H1 (cell line): ENCODE data around the gene NOC4L. TPM values are rescaled to one million over a fixed set of nuclear protein-coding genes. Genes with fewer than 3 reads are reported as not detected.

Experiments used
- CTCF ChIA-PET: fragments of 300-600 bp; sonication (Branson Sonifier 250); formaldehyde crosslinking; loops from one replicate; lab custom pipeline; 2021; ENCODE audit not compliant: partially characterized antibody; lab: Charles Lee
- POLR2A ChIA-PET: fragments of 300-600 bp; sonication (Branson Sonifier 250); formaldehyde crosslinking; loops from one replicate; lab custom pipeline; 2021; ENCODE audit warnings: inconsistent platforms; ENCODE audit not compliant: partially characterized antibody; lab: Charles Lee
- DNase-seq, 2 experiments: peaks; one replicate each; pipeline versions ENCODE4 v3.0.0 to v3.0.0-alpha.2; 2010 to 2022; ENCODE audit warnings: low spot score in 2 of 2, low read depth in 1 of 2, mixed read lengths in 1 of 2
- FAIRE-seq: peaks from 2 replicates; lab custom pipeline; 2011; peaks lifted over from hg19 to GRCh38; lab: Jason Lieb, UNC
- H2AFZ ChIP-seq: 2 replicates; pipeline ENCODE4 v1.8.1; 2012; ENCODE audit warnings: low read length, inconsistent platforms
- H2AK5ac ChIP-seq: 2 replicates; pipeline ENCODE4 v1.6.1; 2013; ENCODE audit warnings: low read depth, low read length
- H2BK120ac ChIP-seq: replicated peaks from 2 replicates; pipeline ENCODE3; 2013; ENCODE audit warnings: low read depth, low read length, inconsistent platforms
- H2BK12ac ChIP-seq: 2 replicates; pipeline ENCODE4 v1.6.1; 2013; ENCODE audit warnings: low read depth, low read length
- H2BK15ac ChIP-seq: 2 replicates; pipeline ENCODE4 v1.6.1; 2013; ENCODE audit warnings: low read length
- H2BK20ac ChIP-seq: 2 replicates; pipeline ENCODE4 v1.6.1; 2013; ENCODE audit warnings: low read length
- H2BK5ac ChIP-seq: 2 replicates; pipeline ENCODE4 v1.6.1; 2013; ENCODE audit warnings: low read depth, low read length
- H3K14ac ChIP-seq: 2 replicates; pipeline ENCODE4 v1.6.1; 2013; ENCODE audit warnings: inconsistent platforms; ENCODE audit not compliant: insufficient read length
- H3K18ac ChIP-seq: 2 replicates; pipeline ENCODE4 v1.6.1; 2013; ENCODE audit warnings: low read length; ENCODE audit errors: extremely low read depth
- H3K23ac ChIP-seq: 2 replicates; pipeline ENCODE4 v1.6.1; 2013; ENCODE audit warnings: inconsistent platforms; ENCODE audit not compliant: insufficient read length
- H3K23me2 ChIP-seq: 2 replicates; pipeline ENCODE4 v1.6.1; 2013; ENCODE audit warnings: low read depth, low read length
- H3K27ac ChIP-seq: 2 replicates; pipeline ENCODE4 v1.6.1; 2011; ENCODE audit warnings: low read depth, low read length, inconsistent platforms
- H3K27me3 ChIP-seq, 4 experiments: replicated peaks in 1 of 4; 1 replicate in 1 of 4; 2 replicates in 3 of 4; pipeline versions ENCODE4 v1.6.1 to v1.8.1; 2011 to 2013; ENCODE audit warnings: low read length in 3 of 4, mild to moderate bottlenecking in 3 of 4, inconsistent platforms in 2 of 4, mixed read lengths in 2 of 4, moderate library complexity in 1 of 4; ENCODE audit not compliant: control insufficient read depth in 3 of 4, insufficient read depth in 3 of 4; ENCODE audit errors: extremely low read depth in 1 of 4
- H3K36me3 ChIP-seq, 4 experiments: 2 replicates each; pipeline versions ENCODE4 v1.6.1 to v1.8.1; 2011 to 2013; ENCODE audit warnings: mild to moderate bottlenecking in 4 of 4, low read length in 3 of 4, moderate library complexity in 2 of 4, control low read depth in 1 of 4, inconsistent platforms in 1 of 4; ENCODE audit not compliant: insufficient read depth in 4 of 4, control insufficient read depth in 2 of 4
- H3K4ac ChIP-seq: replicated peaks from 2 replicates; pipeline ENCODE3; 2013; ENCODE audit warnings: low read length, low read depth, mixed read lengths, inconsistent platforms; ENCODE audit not compliant: insufficient read length
- H3K4me1 ChIP-seq, 4 experiments: replicated peaks in 1 of 4; 1 replicate in 1 of 4; 2 replicates in 3 of 4; pipeline versions ENCODE4 v1.6.1 to v1.8.1; 2011 to 2013; ENCODE audit warnings: low read length in 3 of 4, inconsistent platforms in 2 of 4, mixed read lengths in 1 of 4; ENCODE audit not compliant: insufficient read depth in 4 of 4, control insufficient read depth in 3 of 4
- H3K4me2 ChIP-seq, 2 experiments: 2 replicates each; pipeline versions ENCODE4 v1.6.1 to v1.8.1; 2011 to 2013; ENCODE audit warnings: low read depth in 2 of 2, low read length in 2 of 2, control low read depth in 1 of 2, inconsistent platforms in 1 of 2, mild to moderate bottlenecking in 1 of 2; ENCODE audit not compliant: insufficient read depth in 1 of 2
- H3K4me3 ChIP-seq, 4 experiments: fragments of 200-600, 300-600 bp in 1 of 4; sonication (generic), shearing (Covaris generic), sonication (Bioruptor Twin) in 1 of 4; 2 replicates each; pipeline versions ENCODE4 v1.5.1 to v1.8.1; 2011 to 2016; ENCODE audit warnings: low read length in 4 of 4, low read depth in 3 of 4, control low read depth in 2 of 4, inconsistent platforms in 2 of 4, mild to moderate bottlenecking in 2 of 4, mixed read lengths in 1 of 4, moderate library complexity in 1 of 4; ENCODE audit not compliant: insufficient read depth in 2 of 4; ENCODE audit errors: extremely low read depth in 1 of 4
- H3K56ac ChIP-seq: replicated peaks from 2 replicates; pipeline ENCODE3; 2013; ENCODE audit warnings: low read depth, mild to moderate bottlenecking, mixed read lengths, low read length, inconsistent platforms; ENCODE audit not compliant: insufficient read length
- H3K79me1 ChIP-seq: 2 replicates; pipeline ENCODE4 v1.6.1; 2013; ENCODE audit warnings: low read depth, low read length, control low read depth
- H3K79me2 ChIP-seq, 2 experiments: 2 replicates each; pipeline versions ENCODE4 v1.6.1 to v1.8.1; 2012 to 2013; ENCODE audit warnings: low read length in 2 of 2, mild to moderate bottlenecking in 2 of 2, inconsistent platforms in 1 of 2; ENCODE audit not compliant: insufficient read depth in 2 of 2, control insufficient read depth in 1 of 2
- H3K9ac ChIP-seq, 4 experiments: replicated peaks in 1 of 4; 1 replicate in 1 of 4; 2 replicates in 3 of 4; pipeline versions ENCODE4 v1.6.1 to v1.8.1; 2011 to 2013; ENCODE audit warnings: low read depth in 3 of 4, low read length in 3 of 4, control low read depth in 2 of 4, mild to moderate bottlenecking in 2 of 4, moderate library complexity in 2 of 4, inconsistent platforms in 1 of 4; ENCODE audit errors: extremely low read depth in 1 of 4
- H3K9me3 ChIP-seq, 2 experiments: 2 replicates each; pipeline versions ENCODE4 v1.6.1 to v1.8.1; 2012 to 2013; ENCODE audit warnings: mild to moderate bottlenecking in 2 of 2, moderate library complexity in 2 of 2, control low read depth in 1 of 2, inconsistent platforms in 1 of 2, low read depth in 1 of 2, low read length in 1 of 2, mixed read lengths in 1 of 2; ENCODE audit not compliant: insufficient read depth in 2 of 2
- H4K20me1 ChIP-seq, 2 experiments: replicated peaks in 1 of 2; 2 replicates each; pipeline versions ENCODE3 to v1.8.1; 2011 to 2013; ENCODE audit warnings: inconsistent platforms in 2 of 2, low read length in 2 of 2, mild to moderate bottlenecking in 1 of 2; ENCODE audit not compliant: insufficient read depth in 2 of 2, control insufficient read depth in 1 of 2
- H4K5ac ChIP-seq: 2 replicates; pipeline ENCODE4 v1.6.1; 2013; ENCODE audit warnings: low read length, low read depth, mixed read lengths, inconsistent platforms; ENCODE audit not compliant: insufficient read length
- H4K8ac ChIP-seq: 2 replicates; pipeline ENCODE4 v1.8.0; 2013; ENCODE audit warnings: mild to moderate bottlenecking, moderate library complexity, low read length, inconsistent platforms; ENCODE audit not compliant: insufficient read depth; ENCODE audit errors: extremely low read depth
- H4K91ac ChIP-seq: replicated peaks from 2 replicates; pipeline ENCODE3; 2013; ENCODE audit warnings: low read length, mixed read lengths, inconsistent platforms; ENCODE audit not compliant: insufficient read length
- ATF2 ChIP-seq: IDR thresholded peaks from 2 replicates; pipeline ENCODE4 v1.6.1; 2012; ENCODE audit warnings: low read length, inconsistent platforms
- NRF1 ChIP-seq: IDR thresholded peaks from 2 replicates; pipeline ENCODE4 v1.6.1; 2011; ENCODE audit warnings: mild to moderate bottlenecking, low read depth, low read length, improper control_type of control experiment
- SAP30 ChIP-seq: fragments of 300-600 bp; sonication (generic); IDR thresholded peaks from 2 replicates; pipeline ENCODE4 v1.7.1; 2012; ENCODE audit warnings: low read length, moderate library complexity, mild to moderate bottlenecking, inconsistent platforms; ENCODE audit not compliant: insufficient read depth, insufficient replicate concordance
- WGBS, 2 experiments: shearing (Covaris generic) in 1 of 2; methylation state at CpG; one replicate each; pipeline versions ENCODE4 v1.1.6 to v1.1.7; 2013 to 2015; ENCODE audit warnings: low lambda C conversion rate in 2 of 2, mixed read lengths in 2 of 2, inconsistent platforms in 1 of 2, low coverage in 1 of 2, missing lambda C conversion rate in 1 of 2; ENCODE audit not compliant: insufficient replicate concordance in 2 of 2, insufficient coverage in 1 of 2, insufficient read length in 1 of 2; ENCODE audit errors: extremely low coverage in 1 of 2, missing lambda C conversion rate in 1 of 2; 5-methylcytosine and 5-hydroxymethylcytosine counted together
- polyA plus RNA-seq, 7 experiments: library from polyadenylated mRNA; depleted of rRNA in 3 of 7; stranded (reverse) in 5 of 7; unstranded in 2 of 7; fragments of >200 nt in 5 of 7; fragments of 200-250 nt in 2 of 7; gene quantifications; 1 replicate in 5 of 7; 2 replicates in 1 of 7; 4 replicates in 1 of 7; pipeline versions ENCODE4 v1.2.1 to v1.2.3, GENCODE V29; 2011 to 2013; ENCODE audit warnings: missing spikeins in 2 of 7, mixed read lengths in 2 of 7
- total RNA-seq: library from RNA; stranded (reverse); fragmentation: NEBNext Ultra II Directional; extraction: Animal tissue kit (Norgen Biotek cat#: 25700); gene quantifications from 2 replicates; pipeline ENCODE4 v1.2.1, GENCODE V29; 2021

NOC4L gene
- total and polyA plus RNA-seq, 2 of the 8 experiments (the other 6 are each of a cell fraction or from before 2014, with no cell fraction given), result 26.8 to 40.3 TPM

- no peak overlapping the region for H2AFZ ChIP-seq
- H3K56ac ChIP-seq, result no peak overlapping the region
- no peaks in the 10 kb centered on the region for H3K9me3 ChIP-seq
- H3K23me2 ChIP-seq, result no peaks in the 10 kb centered on the region
- H4K20me1 ChIP-seq, result peaks cover 0 to 1% of the 10 kb centered on the region in 2 experiments
- no peak overlapping the region for H4K91ac ChIP-seq
- no peaks in the 10 kb centered on the region for H3K79me1 ChIP-seq
- no peak overlapping the region for H3K4ac ChIP-seq
- H3K4me3 ChIP-seq, result no peak overlapping the region
- H2BK12ac ChIP-seq, result no peak overlapping the region
- H4K8ac ChIP-seq, result no peak overlapping the region
- no peaks in the 10 kb centered on the region for H3K4me1 ChIP-seq
- no peaks in the 10 kb centered on the region for H3K36me3 ChIP-seq
- H2BK120ac ChIP-seq, result no peak overlapping the region
- no peak overlapping the region for H4K5ac ChIP-seq
- no peak overlapping the region for H2BK20ac ChIP-seq
- H3K14ac ChIP-seq, result no peak overlapping the region
- no peak overlapping the region for H3K18ac ChIP-seq
- whole genome bisulfite sequencing, 2 experiments, result 87% methylated on average over 25 of the region's 35 CpGs; no CpG with 5 or more reads in 1 of the 2 experiments
- DNase-seq, result no peak
- TF ChIP-seq NRF1, result no peak
- TF ChIP-seq ATF2, result no peak
- TF ChIP-seq SAP30, result no peak
- no peaks in the 10 kb centered on the region for H3K79me2 ChIP-seq
- ChIA-PET POLR2A (no interaction called here), CTCF (no interaction called here)
- no peak overlapping the region for H3K9ac ChIP-seq
- peaks cover 0 to 16% (median 12%) of the 10 kb centered on the region in 4 experiments; a peak in 5 of 7 replicates for H3K27me3 ChIP-seq
- no peak overlapping the region for H3K4me2 ChIP-seq
- no peak overlapping the region for H2BK5ac ChIP-seq
- H2AK5ac ChIP-seq, result no peak overlapping the region
- no peak overlapping the region for H3K27ac ChIP-seq
- no peak overlapping the region for H3K23ac ChIP-seq
- FAIRE-seq, result no peak
- H2BK15ac ChIP-seq, result no peak overlapping the region
Measured at GRCh38 chr12:132173135-132174014, 29.1 kb downstream of the NOC4L start.
